Measurements from ENCODE around the gene CERS3.

GRCh38 chr15:100524326-100524725, 4.4 kb downstream of the CERS3 start:
- TF ChIP-seq EZH2 (IDR thresholded peaks at IDR 0.05; ENCODE audit: borderline replicate concordance, control insufficient read depth, low read depth, low read length), result no peak
- TF ChIP-seq IKZF1 (conservative IDR thresholded peaks at IDR 0.05), result no peak
- no peak for TF ChIP-seq MAX (IDR thresholded peaks at IDR 0.05; ENCODE audit: low read depth, low read length)
- no peak for TF ChIP-seq EP300 (IDR thresholded peaks at IDR 0.05; ENCODE audit: borderline replicate concordance in 1 of 2, control insufficient read depth in 1 of 2, low read depth in 2 of 2, low read length in 2 of 2)
- TF ChIP-seq, protein P1, sequence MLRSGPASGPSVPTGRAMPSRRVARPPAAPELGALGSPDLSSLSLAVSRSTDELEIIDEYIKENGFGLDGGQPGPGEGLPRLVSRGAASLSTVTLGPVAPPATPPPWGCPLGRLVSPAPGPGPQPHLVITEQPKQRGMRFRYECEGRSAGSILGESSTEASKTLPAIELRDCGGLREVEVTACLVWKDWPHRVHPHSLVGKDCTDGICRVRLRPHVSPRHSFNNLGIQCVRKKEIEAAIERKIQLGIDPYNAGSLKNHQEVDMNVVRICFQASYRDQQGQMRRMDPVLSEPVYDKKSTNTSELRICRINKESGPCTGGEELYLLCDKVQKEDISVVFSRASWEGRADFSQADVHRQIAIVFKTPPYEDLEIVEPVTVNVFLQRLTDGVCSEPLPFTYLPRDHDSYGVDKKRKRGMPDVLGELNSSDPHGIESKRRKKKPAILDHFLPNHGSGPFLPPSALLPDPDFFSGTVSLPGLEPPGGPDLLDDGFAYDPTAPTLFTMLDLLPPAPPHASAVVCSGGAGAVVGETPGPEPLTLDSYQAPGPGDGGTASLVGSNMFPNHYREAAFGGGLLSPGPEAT (IDR thresholded peaks at IDR 0.05; ENCODE audit: low read depth), result no peak
- TF ChIP-seq CTCF (IDR thresholded peaks at IDR 0.05 in 2 of 3, conservative IDR thresholded peaks at IDR 0.05 in 1 of 3; ENCODE audit: control insufficient read depth in 2 of 3, extremely low read depth in 1 of 3, insufficient read depth in 1 of 3, low read depth in 3 of 3, low read length in 3 of 3), result no peak
- TF ChIP-seq HCFC1 (IDR thresholded peaks at IDR 0.05; ENCODE audit: low read length), result no peak
- TF ChIP-seq NRF1 (conservative IDR thresholded peaks at IDR 0.05; ENCODE audit: low read depth, low read length), result no peak
- TF ChIP-seq POLR2AphosphoS5 (IDR thresholded peaks at IDR 0.05; ENCODE audit: low read length), result no peak
- TF ChIP-seq BHLHE40 (IDR thresholded peaks at IDR 0.05; ENCODE audit: borderline replicate concordance in 1 of 2, low read depth in 2 of 2, low read length in 1 of 2), result no peak
- no peak for TF ChIP-seq SRF (IDR thresholded peaks at IDR 0.05; ENCODE audit: low read depth in 2 of 2, low read length in 2 of 2)
- TF ChIP-seq ZBTB33 (IDR thresholded peaks at IDR 0.05), result no peak
- TF ChIP-seq TCF7 (IDR thresholded peaks at IDR 0.05; ENCODE audit: borderline replicate concordance), result no peak
